C4-2B (cell line): ENCODE measurements around the gene FBRS.

Source experiments
- H3K27ac ChIP-seq: fragments of 450-650 bp; 2 replicates; pipeline ENCODE4 v1.5.1; 2017
- CTCF ChIP-seq: fragments of 450-650 bp; conservative IDR thresholded peaks from 2 replicates; pipeline ENCODE4 v1.5.1; 2017; ENCODE audit warnings: mild to moderate bottlenecking
- ZFX ChIP-seq: fragments of 450-650 bp; IDR thresholded peaks from 2 replicates; pipeline ENCODE4 v1.6.1; 2017

Gene FBRS

GRCh38 chr16:30649725-30650368 is 8.4 kb upstream of the FBRS start:
- TF ChIP-seq CTCF (no peak), ZFX (no peak)
- H3K27ac ChIP-seq: peak overlapping the region; percentile 81

GRCh38 chr16:30650369-30651123 is 7.7 kb upstream of the FBRS start, which contains the start of gene PRR14:
Gene PRR14 (plus strand): TSS chr16:30650960. CDS start chr16:30651646, 686 bp downstream.
- TF ChIP-seq ZFX (no peak), CTCF (no peak)
- peak within 1 kb of the TSS; percentile 81 for H3K27ac ChIP-seq

- TF ChIP-seq ZFX (no peak), CTCF (peak; percentile 90)
- peak overlapping the region; percentile 81 for H3K27ac ChIP-seq
Measured at GRCh38 chr16:30651124-30652004, 6.9 kb upstream of the FBRS start.

- no peak for TF ChIP-seq CTCF
- TF ChIP-seq ZFX: no peak
- H3K27ac ChIP-seq: peak overlapping the region; percentile 81
Measured at GRCh38 chr16:30652005-30652296, 6.3 kb upstream of the FBRS start.

- TF ChIP-seq CTCF (no peak), ZFX (no peak)
- H3K27ac ChIP-seq: no peak overlapping the region
Measured at GRCh38 chr16:30652718-30653117, 5.5 kb upstream of the FBRS start.

GRCh38 chr16:30654856-30655255 is 3.4 kb upstream of the FBRS start:
- H3K27ac ChIP-seq: no peak overlapping the region
- TF ChIP-seq ZFX (no peak), CTCF (no peak)
